Cardiac ventricle fibroblast (primary cell): Measurements from ENCODE around the gene ESX1. TPM values are rescaled to one million over a fixed set of nuclear protein-coding genes. Genes with fewer than 3 reads are reported as not detected.

Experiments
- total RNA-seq: library from RNA; depleted of rRNA; stranded (reverse); fragments of >200 nt; gene quantifications from 2 replicates; pipeline ENCODE4 v1.2.3, GENCODE V29; 2015

Gene ESX1
- total RNA-seq: not detected in 2 replicates

DNA sequence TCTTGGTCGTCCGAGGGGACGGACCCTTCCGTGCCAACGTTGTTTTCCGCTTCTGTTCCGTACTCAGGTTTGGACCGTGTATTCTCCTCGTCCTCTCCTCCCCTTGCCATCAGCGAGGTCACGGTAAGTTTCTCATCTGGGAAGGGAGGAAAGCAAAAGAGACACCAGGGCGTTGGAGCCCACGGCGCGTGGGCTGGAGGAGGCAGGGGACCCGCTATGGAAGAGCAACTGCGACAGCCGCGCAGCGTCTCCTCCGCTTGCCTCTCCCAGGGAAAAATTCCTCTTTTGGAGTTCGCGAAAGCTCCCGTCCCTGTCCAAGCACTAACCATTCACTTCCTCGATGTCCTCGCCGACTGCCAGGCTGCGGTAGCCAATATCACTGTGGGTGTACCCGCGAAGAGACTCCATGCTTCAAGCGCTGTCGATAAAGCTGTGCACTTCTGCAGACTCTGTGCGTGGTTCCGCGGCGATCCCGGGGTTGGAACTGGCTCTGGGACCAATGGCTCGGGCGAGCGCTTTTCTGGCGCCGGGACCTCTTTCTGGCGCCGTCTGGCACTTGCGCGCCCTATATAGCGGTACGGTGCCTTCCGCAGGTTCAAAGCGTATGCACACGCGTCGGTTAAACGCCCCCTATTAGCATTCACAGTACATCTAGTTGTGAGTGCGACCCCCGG, at the start of gene ESX1:
Gene ESX1 (minus strand): TSS at position 492 of the 674 bp plus-strand sequence. CDS start 84 bp downstream, at position 408.

Other genes starting within 250 kb of the ESX1 start
- gene H2BW1, start 241.2 kb downstream of the ESX1 start, total RNA-seq: not detected in 2 replicates
- gene H2BW2, start 215.0 kb downstream of the ESX1 start, total RNA-seq: not detected in 2 replicates
- 0.73 and 2.2 TPM in 2 replicates for gene TMSB15C, start 178.7 kb downstream of the ESX1 start, total RNA-seq
- 0.49 TPM in 1 of 2 replicates, not detected in the other for gene ZCCHC18, start 142.4 kb downstream of the ESX1 start, total RNA-seq
- 2.3 and 9.4 TPM in 2 replicates for gene SLC25A53, start 97.9 kb downstream of the ESX1 start, total RNA-seq
- 4.9 and 7.0 TPM in 2 replicates for gene FAM199X, start 88.5 kb downstream of the ESX1 start, total RNA-seq